ENCODE results near the gene ROPN1.

The ROPN1 gene

DNA sequence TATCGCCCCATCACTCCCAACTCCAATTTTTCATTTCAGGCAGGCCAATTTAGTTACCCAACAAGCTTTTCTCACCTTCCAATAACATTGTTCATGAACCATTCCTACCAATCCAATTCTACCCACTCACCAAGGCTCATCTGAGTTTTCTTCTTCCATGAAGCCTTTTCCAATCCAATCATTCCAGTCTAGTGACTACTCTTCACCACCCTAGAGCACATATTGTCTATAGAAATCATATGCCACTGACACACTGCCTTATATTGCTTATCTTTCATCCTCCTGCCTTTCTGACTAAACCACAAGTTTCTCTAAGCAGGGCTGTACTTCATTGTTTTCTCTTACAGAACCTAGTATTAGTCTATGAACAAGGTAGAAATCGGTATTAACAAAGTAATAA, 42.3 kb downstream of the ROPN1 start:
- H3K4me3 ChIP-seq (ENCODE audit: low read depth, low read length), result no peak overlapping the region

DNA sequence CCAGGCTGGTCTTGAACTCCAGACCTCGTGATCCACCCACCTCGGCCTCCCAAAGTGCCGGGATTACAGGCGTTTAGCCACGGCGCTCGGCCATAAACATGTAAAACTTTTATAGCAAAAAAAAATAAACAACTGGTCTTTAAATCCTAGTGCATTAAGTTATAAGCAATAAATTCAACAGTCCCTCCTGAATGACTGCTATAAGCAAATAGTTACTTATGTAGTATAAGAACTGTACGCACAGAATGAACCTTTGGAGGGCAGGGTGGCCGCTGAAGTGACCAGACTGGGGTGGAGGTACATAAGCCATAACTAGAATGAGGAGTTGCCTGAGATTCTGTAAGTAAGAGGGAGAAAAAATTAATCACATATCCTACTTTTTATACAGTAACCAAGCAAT, 43.5 kb downstream of the ROPN1 start:
- no peak overlapping the region for H3K4me3 ChIP-seq (ENCODE audit: low read depth, low read length)

DNA sequence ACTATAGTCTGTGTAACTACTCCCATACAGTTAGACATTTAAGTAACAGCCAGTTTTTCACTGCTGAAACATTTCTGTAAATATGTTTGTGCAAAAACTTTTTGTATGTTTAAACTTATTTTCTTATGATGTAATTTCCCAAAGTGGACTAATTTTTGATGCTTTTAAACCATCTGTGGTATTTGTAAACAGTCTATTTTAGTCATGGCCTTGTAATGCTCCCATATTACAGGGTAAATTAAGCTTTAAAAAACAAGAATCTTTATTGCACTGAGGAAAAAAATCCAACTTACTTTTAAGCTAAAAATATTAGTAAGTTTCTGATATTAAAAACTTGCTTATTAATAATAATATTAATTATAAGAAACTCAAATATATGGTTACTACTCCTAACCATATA, 44.4 kb downstream of the ROPN1 start:
- H3K4me3 ChIP-seq (ENCODE audit: low read depth, low read length), result no peak overlapping the region

DNA sequence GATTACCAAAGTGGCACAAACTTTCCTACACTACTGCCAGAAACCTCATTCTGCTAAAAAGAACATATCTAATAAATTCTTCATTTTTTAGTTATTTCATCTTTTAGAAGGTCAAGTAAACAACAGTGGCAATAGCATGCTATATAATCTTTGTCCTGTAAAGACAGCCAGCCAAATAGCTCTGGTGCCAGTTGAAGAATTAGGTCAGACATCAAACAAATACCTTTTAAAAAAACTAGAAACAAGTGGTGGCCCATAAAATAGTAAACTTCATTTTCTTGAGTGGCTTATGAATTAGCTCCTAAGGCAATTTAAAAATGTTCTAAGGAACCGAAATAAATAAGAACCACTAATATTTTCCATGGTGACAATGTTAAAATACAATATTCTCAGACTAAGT, 50.4 kb downstream of the ROPN1 start:
- H3K4me3 ChIP-seq (ENCODE audit: low read depth, low read length), result no peak overlapping the region

DNA sequence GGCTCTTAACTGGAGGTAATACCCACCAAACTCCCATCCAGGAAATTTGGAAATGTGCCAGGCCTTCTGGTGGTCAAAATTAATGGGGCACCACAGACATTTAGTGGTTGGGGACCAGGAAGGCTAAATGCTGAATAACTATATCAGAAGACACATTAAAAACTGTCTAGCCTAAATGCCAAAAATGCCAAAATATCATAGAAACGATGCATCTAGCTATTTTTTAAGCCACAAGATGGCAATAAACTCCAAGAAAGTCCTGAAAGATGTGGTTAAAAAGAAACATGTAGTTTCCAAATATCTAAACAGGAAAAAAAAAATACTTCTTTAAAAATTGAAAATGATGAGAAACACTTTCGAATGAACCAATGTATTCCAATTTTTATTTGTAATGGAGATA, 50.8 kb downstream of the ROPN1 start:
- no peak overlapping the region for H3K4me3 ChIP-seq (ENCODE audit: low read depth, low read length)

DNA sequence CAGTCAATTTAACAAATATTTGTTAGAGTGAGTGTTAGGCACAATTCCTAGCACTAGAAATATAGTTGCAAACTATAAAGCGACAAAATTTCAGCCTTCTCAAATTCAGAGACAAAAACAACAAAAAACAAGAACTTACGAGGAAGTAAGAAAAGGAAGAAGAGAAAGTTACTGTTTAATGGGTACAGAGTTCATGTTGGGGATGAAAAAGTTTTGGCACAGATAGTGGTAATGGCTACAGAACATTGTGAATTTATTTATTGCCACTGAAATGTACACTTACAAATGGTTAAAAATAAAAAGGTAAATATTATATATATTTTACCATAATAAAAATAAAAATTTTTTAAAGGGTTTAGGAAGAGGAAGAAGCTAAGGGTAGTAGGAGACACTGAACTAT, 52.2 kb downstream of the ROPN1 start:
- H3K4me3 ChIP-seq (ENCODE audit: low read depth, low read length), result no peak overlapping the region

DNA sequence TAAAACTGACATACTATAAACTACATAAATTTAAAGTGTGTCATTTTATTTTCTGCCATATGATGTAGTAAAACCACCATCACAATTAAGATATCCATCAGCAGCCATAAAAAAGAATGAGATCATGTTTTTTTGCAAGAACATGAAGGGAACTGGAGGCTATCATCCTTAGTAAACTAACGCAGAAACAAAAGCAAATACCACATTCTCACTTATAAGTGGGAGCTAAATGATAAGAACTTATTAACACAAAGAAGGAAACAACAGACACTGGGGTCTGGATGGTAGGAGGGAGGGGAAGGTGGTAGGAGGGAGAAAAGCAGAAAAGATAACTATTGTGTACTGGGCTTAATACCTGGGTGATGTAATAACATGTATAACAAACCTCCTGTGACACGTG, 55.5 kb downstream of the ROPN1 start:
- no peak overlapping the region for H3K4me3 ChIP-seq (ENCODE audit: low read depth, low read length)

DNA sequence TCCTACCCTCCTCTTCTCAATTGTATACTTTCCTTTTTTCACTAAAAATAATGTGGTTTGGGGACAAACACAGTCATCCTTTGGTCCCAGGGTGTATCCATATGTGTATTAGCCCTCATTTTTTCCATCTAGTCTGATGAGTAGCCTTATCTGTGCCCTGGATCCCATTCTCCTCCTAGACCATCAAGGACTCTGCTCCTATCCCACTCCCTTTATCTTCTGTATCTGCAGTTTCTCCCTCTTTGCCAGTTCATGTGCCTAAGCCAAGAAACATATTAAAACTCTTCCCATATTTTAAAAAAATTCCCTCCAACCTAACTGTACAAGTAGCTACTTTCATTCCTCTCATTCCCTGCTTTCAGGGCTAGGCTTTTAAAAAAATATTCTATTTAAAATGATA, 56.1 kb downstream of the ROPN1 start:
- H3K4me3 ChIP-seq (ENCODE audit: low read depth, low read length), result no peak overlapping the region

DNA sequence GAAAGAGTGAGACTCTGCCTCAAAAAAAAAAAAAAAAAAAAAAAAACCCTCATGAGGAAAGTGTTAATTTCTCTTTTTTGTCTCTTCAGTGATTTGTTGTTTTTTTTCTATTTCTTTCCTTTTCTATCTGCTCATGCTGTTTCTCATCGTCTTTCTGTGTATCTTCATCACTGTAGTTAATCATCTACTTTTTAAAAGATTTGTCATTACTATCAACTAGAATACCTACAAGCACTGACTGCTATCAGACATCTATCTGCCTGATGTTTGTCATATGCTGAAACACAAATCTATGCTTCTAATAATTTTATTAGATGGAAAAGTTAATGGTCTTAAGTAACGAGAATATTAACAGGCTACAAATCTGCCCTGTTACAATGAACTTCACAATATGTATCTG, 57.7 kb downstream of the ROPN1 start:
- H3K4me3 ChIP-seq (ENCODE audit: low read depth, low read length), result no peak overlapping the region

DNA sequence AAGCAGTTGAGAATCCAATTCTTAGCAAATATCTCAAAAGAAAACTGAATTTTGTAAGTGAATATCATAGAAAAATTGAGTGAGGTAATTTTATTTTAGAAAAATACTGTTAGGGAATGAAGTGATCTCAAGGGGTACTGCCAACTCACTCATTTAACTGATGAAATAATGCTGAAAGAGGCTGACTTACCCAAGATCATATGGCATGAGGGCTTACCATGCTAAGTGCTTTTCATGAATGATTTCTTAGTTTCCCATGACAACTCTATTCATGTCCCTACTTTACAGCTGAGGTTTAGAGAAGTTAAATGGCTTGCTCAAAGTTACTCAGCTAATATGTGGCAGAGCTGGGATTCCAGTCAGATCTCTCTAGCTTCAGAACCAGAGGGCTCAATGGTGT, 61.5 kb downstream of the ROPN1 start:
- no peak overlapping the region for H3K4me3 ChIP-seq (ENCODE audit: low read depth, low read length)

DNA sequence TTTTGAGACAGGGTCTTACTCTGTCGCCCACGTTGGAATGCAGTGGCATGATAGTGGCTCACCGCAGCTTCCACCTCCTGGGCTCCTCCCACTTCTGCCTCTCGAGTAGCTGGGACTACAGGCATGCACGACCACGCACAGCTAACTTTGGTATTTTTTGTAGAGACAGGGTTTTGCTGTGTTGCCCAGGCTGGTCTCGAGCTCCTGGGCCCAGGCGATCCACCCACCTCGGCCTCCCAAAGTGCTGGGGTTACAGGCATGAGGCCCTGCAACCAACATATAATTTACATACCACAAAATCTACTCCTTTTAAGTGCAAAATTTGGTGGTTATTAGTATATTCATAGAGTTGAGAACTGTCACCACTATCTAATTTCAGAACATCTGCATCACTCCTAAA, 62.6 kb downstream of the ROPN1 start:
- no peak overlapping the region for H3K4me3 ChIP-seq (ENCODE audit: low read depth, low read length)

DNA sequence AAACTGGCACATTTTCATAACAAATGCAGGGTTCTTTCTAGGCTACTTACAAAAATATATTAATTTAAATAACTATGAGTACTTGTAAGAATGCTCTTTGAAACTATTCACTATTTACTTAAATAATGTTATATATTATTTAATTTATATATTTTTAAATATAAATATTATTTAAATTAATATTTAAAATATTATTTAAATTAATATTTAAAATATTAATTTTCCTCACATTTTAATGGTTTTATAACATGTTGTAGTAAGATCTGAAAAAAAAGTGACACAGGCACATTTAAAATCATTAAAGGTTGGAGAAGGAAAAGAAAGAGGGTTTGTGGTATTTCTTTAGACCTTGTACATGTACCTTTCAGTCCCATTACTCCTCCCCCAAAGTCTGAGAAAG, 65.5 kb downstream of the ROPN1 start:
- no peak overlapping the region for H3K4me3 ChIP-seq (ENCODE audit: low read depth, low read length)

DNA sequence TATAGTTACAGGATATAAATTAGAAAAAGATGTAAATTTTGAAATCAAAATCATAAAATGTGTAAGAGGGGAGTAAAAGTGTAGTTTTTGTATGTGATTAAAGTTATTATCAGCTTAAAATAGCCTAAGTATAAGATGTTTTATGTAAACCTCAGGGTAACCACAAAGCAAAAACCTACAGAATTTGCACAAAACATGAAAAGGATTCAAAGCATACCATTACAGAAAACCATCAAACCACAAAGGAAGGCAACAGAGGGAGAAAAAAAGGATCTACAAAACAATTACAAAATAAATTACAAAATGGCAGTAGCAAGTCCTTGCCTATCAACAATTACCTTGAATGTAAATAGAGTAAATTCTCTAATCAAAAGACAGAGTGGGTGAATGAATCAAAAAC, 71.1 kb downstream of the ROPN1 start:
- H3K4me3 ChIP-seq (ENCODE audit: low read depth, low read length), result no peak overlapping the region

DNA sequence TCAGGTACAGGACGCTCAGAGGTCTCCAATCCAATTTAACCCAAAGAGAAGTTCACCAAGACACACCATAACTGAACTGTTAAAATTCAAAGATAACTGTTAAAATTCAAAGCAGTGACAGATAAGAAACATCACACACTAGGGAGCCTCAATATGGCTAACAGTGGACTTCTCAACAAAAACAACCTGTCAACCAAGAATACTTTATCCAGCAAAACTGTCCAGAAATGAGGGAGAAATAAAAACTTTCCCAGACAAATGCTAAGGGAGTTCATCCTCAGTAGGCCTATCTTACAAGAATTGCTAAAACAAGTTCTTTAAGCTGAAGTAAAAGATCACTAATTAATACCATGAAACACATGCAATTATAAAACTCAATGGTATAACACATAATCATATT, 71.5 kb downstream of the ROPN1 start:
- H3K4me3 ChIP-seq (ENCODE audit: low read depth, low read length), result no peak overlapping the region

DNA sequence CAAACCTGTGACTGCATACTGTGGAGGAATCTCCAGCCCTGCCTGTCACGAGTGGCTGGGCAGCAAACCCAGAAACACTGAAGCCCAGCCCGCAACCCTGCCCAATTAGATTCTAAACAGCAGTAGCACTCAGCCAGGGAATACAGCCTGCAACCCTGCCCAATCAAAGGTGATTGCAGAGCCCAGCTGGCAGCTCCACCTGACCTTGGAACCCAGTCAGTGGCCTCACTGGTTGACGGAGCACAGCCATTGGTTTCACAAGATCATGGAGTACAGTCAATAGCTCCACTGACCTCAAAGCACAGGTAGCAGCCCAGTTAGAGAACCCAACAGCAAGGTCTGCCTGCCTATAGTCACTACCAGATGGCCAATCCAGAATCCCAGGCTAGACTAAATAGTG, 72.6 kb downstream of the ROPN1 start:
- H3K4me3 ChIP-seq (ENCODE audit: low read depth, low read length), result no peak overlapping the region

Data from iPS-11a (cell line).